GM19351 (cell line): ENCODE data around the gene ROR2.
"Not testable (repeated sequence)": the region's sequence is repeated elsewhere in the genome, so short reads cannot be mapped to it uniquely, and the experiment has no call there.

Source experiments
- ATAC-seq: cut with Tn5 transposase; IDR thresholded peaks from one replicate; pipeline ENCODE4 v1.9.1; 2021; ENCODE audit warnings: mild to moderate bottlenecking, moderate library complexity; ENCODE audit not compliant: unreplicated experiment

Gene ROR2

DNA sequence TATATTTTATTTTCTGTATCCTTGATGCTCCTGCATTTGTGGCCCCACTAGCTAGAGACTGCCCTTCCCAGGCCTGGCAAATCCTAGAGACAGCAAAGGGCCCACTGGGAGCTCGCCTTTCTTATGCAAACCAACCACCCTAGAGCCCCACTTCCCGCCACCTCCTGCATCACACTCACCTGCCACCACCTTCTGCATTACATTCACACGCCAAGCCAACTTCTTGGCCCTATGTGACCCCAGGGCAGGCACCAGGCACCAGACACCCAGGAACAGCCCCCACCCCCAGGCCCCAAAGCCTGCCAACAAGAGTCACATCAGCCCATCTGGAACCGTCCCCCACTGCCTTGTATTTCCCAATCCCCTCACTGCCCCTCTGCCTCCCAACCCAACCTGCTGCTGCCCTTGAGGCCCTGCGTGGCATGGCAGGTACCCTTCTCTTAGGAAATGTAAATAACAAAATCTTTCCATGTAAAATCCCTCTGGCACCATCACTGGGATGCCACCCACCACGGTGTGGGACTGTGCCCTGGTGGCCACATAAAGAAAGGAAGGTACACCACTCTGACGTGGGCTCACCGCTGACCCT lies 22.0 kb downstream of the ROR2 start:
- no peak for ATAC-seq

DNA sequence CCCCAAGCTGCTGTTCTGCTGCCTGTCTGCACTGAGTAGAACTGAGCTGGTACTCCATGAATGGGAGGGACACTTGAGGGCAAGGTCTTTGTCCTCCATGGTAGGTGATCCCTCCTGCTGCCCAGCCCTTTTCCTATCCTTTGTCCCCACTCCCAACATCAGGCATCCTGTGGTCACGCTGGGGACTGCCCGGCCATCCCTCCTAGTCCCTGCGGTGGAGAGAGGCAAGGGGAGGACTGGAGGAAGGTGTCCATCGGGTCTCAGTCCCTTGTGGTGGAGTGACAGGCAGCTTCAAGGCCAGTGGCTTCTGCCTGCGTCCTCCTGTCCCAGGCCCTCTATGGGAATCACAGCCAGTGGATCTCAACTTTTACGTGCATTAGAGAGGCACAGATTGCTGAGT lies 25.9 kb downstream of the ROR2 start:
- ATAC-seq = no peak

DNA sequence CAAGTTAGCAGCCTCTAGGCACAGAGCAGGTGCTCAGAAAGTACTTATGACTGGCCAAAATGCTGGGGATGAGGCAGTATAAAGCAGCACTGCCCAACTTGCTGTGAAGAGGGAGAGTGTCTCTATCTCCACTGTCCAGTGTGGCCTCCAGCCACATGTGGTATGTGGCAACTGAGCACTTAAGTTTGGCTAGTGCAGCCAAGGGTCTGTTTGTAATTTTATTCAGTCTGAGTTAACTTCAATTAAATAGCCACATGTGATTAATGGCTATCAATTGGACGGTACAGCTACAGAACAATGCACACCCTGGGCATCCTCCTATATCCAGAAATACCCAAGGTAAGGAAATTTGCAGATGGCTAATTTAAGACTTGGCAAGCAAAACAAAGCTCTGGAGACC lies 26.9 kb downstream of the ROR2 start:
- no peak for ATAC-seq

DNA sequence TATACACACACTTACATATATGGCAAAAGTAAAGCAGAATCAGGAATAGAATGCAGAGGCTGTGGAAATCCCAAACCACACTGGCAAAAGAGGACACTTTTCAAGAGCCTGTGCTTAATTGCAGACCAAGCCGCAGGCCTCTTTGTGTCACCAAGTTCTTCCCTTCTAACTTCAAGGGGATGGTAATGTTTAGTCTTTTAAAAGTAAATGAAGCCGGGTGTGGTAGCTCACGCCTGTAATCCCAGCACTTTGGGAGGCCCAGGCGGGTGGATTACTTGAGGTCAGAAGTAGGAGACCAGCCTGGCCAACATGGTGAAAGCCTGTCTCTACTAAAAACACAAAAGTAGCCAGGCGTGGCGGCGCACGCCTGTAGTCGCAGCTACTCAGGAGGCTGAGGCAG lies 28.7 kb downstream of the ROR2 start:
- no peak for ATAC-seq

DNA sequence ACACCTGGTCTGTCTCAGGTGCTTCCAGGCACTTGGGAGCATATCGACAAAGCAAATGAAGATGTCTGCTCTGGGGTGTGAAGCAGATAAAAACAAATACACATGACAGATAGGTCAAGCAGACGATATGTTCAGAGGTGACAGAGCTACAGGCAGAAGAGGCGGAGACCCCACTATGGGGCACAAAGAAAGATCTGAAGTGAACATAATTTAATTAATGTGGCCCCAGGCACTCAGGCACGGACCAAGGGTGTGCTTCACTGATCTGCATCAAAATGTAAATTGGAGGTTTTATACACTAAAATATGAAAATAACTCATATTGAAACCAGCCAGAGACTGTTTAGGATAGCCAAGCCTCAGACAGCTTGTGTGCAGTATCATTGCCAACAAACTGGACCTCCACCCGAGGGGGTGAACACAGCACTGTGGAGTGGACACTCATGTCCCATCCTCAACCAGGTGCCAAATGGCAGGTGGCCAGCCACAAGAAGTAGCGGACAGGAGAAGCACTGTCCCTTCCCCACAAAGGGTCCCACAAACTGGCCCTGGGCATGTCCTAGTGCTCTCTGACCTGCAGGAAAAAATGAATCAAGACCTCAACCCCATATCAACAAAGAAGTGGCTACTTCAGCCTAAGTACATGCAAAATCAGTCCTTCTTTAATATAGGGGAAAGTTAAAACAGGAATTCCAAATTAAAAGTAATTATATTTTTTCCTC lies 29.2 kb downstream of the ROR2 start:
- ATAC-seq = no peak

DNA sequence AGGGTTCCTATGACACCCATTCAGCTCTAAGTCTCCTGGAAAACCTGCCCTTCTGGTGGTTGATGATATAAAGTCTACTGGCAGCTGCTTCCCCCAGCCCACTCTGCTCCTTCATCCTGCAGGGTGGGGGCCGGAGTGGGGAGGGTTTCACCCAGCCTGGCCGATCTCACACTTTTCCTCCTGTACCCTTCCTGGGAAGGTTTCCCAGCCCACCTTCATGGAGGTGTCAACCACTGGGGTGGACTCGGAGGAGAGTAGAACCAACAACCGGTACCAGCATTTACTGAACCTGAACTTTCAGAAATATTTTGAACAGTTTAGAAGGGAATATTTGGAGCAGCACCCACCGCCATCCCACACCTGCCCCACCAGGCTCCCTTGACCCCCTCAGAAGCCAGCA lies 30.4 kb downstream of the ROR2 start:
- ATAC-seq = no peak

DNA sequence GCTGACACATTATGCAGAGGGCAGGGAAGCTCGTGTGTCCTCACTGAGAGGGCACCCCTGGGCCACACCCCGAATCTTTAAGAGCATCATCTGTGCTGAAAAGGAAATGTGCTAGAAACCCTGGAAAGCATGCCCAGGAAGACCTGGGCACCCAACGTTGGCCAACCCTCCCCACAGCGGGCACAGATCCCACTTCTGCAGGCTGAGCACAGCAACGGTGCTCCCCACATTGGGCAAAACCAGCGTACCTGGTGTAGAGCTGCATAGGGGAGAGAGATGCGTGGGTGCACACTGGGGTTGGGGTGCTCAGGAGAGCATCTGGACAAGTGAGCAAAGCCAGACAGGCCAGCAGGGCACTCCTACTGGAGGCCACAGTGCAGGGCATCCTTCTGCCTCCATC lies 32.6 kb downstream of the ROR2 start:
- no peak for ATAC-seq

DNA sequence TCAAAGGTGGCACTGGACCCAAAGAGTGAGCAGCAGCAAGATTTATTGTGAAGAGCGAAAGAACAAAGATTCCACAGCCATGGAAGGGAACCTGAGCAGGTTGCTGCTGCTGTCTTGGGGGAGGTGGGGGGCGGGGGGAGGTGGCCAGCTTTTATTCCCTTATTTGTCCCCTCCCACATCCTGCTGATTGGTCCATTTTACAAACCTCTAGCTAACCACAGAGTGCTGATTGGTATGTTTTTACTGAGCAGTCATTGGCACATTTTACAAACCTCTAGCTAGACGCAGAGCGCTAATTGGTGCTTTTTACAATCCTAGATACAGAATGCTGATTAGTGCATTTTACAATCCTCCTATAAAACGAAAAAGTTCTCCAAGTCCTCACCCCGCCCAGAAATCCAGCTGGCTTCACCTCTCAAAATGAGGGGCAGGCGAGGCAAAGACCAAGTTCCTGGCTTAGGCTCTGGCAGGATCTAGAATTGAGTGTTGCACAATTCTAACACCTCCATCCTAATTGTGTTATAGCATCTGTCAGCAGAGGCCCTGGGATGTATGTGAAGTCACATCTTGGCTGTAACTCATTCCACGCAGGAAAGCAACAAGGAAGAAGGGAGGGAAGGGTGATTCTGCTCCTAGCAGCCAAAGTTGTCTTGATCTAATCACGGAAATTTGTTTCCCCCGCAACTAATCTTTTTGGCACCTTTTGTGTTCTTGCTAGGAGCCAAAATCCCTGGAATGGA lies 34.3 kb downstream of the ROR2 start:
- no peak for ATAC-seq

DNA sequence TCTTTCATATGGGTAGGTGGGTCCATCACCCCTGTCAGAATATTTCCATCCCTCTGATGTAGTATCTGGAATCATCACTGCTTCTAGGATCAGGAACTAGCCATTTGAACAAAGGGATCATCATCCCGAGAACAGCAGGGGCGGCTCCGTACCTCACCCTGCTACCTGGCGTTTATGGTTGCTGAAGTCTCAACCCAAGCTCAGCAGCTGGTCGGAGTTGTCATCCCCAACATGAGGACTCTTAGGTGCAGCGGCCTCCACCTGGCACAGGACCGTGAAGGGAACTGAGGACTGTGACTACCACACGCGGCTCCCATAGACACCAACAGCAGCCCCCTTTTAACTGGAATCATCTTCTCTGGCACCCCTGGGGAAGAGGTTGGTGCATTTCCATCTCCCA lies 35.1 kb downstream of the ROR2 start:
- no peak for ATAC-seq

DNA sequence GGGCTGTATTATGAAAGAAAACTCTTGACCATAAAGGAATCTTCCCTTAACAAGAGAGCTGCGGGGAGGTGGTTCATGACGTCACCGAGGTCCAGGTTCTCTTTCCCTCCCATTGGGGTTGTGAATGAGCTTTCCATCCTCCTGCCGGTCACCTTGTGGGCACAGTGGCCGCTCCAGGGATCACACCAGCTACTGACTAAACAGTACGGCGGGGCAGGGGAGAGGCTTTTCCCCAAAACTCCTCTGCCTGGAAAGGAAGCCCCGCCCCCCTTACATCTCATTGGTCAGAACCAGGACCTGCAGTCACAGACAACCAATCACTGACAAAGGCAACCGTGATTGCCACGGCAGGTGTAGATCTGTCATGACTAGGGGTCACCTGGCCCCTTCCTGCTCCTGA lies 35.6 kb downstream of the ROR2 start:
- no peak for ATAC-seq

DNA sequence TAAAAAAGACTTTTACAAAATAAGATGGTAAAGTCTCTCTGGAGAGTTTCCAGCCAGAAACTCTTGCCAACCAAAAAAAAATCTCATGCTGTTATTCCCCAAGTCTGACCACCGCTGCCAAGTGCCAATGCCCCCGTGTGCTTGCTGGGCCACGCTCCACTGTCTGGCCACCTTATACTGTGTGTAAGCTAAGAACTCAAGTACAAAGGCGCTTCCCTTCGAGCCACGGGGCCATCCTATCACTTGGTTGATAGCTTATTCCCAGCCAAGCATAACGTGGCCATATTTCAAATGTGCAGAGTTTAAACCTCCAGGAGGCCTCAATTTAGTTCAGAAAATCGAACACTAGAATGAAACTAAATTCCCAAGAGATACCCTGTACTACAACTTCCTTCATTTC lies 36.0 kb downstream of the ROR2 start:
- no peak for ATAC-seq

DNA sequence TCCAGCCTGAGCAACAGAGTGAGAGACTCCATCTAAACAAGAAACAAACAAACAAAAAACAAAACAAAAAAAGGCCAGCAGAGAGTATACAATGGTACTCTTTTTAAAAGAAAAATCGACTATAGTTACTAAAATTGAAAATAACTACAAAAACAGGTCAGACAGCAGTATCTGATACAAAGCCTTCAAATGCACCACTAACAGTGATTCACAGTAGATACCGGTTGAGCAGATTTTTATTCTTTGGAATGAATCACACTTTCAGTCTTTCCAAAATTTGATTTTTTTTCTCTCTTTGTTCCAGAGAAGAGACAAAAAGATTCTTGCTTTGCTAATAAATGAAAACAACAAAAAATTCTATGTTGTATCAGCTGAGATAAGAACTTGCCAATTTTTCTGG lies 36.9 kb downstream of the ROR2 start:
- no peak for ATAC-seq

DNA sequence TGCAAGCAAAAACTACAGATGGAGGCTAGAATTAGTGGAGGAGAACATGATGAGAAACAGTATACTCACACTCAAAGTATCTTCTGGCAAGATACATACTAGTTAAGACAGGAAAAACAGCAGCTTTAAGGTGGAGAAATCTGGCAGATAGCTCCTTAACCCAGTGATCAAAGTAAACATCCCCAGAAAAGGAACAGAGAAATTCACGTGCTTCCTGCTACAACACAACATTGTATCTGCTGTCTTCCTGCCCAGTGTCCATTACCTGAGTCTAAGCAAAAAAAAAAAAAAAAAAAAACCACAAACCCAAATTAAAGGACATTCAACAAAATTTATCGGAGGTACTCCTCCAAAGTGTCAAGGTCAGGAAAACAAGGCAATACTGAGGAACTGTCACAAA lies 38.4 kb downstream of the ROR2 start:
- ATAC-seq = no peak

DNA sequence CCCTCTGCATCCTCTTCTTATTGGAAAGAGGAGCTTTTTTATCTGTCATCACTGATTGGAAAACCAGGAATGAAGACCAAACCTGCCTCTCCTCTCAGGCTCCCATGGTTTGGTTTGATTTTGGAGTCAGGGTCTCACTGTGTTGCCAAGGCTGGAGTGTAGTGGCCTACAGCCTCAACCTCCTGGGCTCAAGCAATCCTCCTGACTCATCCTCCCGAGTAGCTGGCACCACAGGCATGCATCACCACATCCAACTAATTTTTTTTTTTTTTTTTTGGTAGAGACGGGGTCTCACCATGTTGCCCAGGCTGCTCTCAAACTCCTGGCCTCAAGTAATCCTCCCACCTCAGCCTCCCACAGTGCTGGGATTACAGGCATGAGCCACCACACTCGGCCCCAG lies 40.8 kb downstream of the ROR2 start:
- ATAC-seq = not testable (repeated sequence)

DNA sequence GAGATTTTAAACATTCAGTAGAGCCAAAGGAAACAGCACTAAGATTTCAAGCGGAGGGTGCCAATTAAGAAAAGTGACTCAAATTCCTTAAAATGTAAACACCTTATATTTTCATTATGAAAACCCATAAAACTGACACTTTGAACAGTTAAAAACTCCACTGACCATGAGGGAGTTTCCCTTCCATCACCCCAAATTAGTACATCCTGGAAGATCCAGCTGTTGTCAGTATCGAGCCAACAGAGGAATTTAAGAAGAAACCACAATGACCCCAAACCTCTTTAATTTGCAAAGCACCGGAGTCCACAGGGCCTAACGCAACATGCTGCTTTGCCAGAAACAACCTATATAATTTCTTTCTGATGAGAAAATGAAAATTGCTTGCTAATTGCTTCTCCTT lies 41.3 kb downstream of the ROR2 start:
- no peak for ATAC-seq

DNA sequence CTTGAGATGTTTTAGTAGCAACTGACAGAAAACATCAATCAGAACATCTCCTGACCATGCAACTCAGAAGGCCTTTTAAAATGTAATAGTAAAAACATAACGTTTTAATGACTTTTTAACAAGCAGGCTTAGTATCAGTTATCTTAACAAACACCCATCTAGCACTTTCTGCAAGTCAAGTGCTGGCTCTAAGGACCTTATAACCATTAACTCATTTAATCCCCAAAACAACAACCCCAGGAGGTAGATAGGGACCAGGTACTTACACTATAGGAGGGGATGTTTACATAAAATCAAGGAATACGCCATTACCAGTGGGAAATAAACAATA lies 41.8 kb downstream of the ROR2 start:
- ATAC-seq = no peak

DNA sequence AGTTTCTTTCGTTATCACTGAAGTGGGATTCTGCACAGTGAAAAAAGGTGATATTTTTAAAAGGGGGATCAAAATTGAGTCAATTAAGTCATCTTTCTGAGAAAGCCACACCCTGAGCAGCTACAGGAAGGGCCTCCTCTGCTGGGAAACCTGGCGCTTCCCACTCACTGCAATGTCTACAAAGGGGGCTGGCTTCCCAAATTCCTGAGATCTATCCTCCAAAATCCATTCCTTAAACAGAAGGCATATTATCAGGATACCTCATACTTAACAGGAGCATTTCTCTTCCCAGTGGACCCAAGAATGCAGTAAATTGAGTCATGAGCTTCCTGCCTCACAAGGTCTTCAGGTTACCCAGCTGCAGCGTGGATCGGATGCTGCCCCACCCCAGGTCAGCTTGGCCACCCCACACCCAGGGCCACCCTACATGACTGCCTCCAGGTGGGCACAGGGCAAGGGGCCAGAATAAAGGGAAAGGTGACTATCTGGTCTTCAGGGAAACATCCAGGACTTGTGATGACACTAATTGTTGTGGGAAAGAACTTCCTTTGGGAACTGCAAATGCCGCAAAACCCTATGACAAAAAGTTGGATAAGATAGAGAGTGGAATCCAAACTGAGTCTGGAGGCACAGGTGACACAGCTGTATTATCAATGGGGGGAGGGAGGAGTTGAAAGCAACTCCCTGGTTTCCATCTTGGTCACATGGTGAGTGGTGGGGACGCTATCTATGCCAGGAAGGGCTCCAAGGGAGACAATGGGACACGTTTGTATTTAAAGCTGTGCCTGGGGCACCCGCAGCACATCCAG lies 42.3 kb downstream of the ROR2 start:
- ATAC-seq = no peak

DNA sequence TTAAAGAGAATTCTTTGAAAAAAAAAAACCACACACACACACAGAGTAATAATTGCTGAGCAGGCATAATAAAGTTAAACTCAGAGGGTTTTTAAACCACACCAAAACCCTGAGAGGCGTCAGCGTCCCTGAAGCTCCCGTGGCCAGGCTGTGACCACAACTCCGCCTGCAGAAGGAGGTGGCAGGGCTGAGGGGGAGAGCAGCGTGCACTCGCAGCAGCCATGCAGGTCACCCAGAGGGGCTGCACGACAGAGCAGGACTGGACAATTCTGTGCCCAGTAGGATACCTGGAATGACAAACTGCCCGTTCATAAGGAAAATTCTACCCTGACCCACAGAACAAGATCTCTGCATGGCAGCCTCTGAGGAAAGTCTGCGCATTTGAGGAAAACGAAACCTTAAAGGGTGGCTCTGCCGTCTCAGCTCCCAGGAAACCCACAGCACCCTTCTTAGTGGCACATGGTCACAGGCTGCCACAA lies 44.0 kb downstream of the ROR2 start:
- ATAC-seq = no peak

DNA sequence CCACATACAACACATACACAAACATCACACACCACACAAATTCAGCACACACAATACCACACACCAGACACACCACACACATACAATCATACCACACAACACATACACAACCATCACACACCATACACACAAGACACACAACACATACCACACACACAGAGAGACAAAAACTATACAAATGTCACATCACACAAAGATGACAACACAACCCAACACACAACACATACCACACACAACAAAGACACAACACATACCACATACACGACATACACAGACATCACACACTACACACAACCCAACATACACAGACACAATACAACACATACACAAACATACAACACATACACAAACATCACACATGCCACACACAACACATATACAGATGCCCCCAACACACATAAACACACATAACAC lies 44.8 kb downstream of the ROR2 start:
- no peak for ATAC-seq

DNA sequence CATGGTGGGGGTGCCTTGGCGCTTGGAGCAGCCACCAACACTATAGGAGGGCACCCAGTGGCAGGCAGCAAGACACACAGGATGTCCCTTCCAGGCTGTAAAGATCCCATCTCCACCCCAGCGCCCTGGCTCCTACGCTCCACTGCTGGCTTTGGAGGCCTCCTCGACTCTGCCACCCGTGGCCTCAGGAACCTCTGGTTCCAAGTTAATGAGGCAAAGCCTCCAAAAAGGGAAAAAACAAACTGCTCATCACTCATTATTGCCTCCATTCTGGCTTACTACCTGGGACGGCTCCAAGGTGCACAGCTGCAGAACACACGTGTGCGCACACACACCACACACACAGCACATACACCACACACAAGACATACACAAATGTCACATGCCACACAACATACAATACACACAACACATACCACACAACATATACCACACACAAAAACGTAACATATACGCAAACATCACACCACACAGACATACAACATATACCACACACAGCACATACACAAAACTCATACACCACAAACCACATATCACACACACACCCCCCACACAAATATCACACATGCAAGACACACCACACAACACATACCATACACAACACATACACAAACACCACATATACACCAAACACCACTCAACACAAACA lies 45.3 kb downstream of the ROR2 start:
- no peak for ATAC-seq
